Neural cell (in vitro differentiated cells): ENCODE data around the gene PRR33. TPM values are rescaled to one million over a fixed set of nuclear protein-coding genes. Genes with fewer than 3 reads are reported as not detected.
"Not testable (repeated sequence)": the region's sequence is repeated elsewhere in the genome, so short reads cannot be mapped to it uniquely, and the experiment has no call there.

Experiments used
- H2AFZ ChIP-seq: fragments of 200-600, 300-800 bp; sonication (generic), shearing (Covaris generic); 2 replicates; pipeline ENCODE4 v1.6.0; 2014; ENCODE audit warnings: low read depth, mild to moderate bottlenecking, antibody characterized with exemption, low read length, moderate library complexity
- H3F3A ChIP-seq: fragments of 200-600 bp; shearing (Covaris generic); 2 replicates; pipeline ENCODE4 v1.6.1; 2016; ENCODE audit warnings: mild to moderate bottlenecking, moderate library complexity, mixed read lengths, antibody characterized with exemption, low read length; ENCODE audit not compliant: insufficient read depth, poor library complexity, severe bottlenecking
- H3K27ac ChIP-seq: fragments of 200-600, 300-800 bp; sonication (generic), shearing (Covaris generic); 2 replicates; pipeline ENCODE4 v1.5.1; 2014; ENCODE audit warnings: mild to moderate bottlenecking, low read length, moderate library complexity
- H3K27me3 ChIP-seq: fragments of 300-800, 200-600 bp; sonication (generic), shearing (Covaris generic); 2 replicates; pipeline ENCODE4 v1.6.0; 2014; ENCODE audit warnings: mild to moderate bottlenecking, low read depth, low read length, moderate library complexity; ENCODE audit not compliant: insufficient read depth
- H3K36me3 ChIP-seq: fragments of 300-800, 200-600 bp; sonication (generic), shearing (Covaris generic); 2 replicates; pipeline ENCODE4 v1.5.1; 2014; ENCODE audit warnings: mild to moderate bottlenecking, antibody characterized with exemption, low read length, moderate library complexity; ENCODE audit not compliant: insufficient read depth
- H3K4me2 ChIP-seq: fragments of 300-800, 200-600 bp; sonication (generic), shearing (Covaris generic); 2 replicates; pipeline ENCODE4 v1.6.0; 2014; ENCODE audit warnings: mild to moderate bottlenecking, low read length
- H3K4me3 ChIP-seq: fragments of 300-800, 200-600 bp; sonication (generic), shearing (Covaris generic); 2 replicates; pipeline ENCODE4 v1.5.1; 2014; ENCODE audit warnings: mild to moderate bottlenecking, low read length, moderate library complexity
- H3K79me2 ChIP-seq: fragments of 200-600 bp; shearing (Covaris generic); replicated peaks from 2 replicates; pipeline ENCODE4 v1.6.0; 2014; ENCODE audit warnings: mild to moderate bottlenecking, low read length, moderate library complexity; ENCODE audit not compliant: insufficient read depth
- H3K9ac ChIP-seq: fragments of 300-800, 200-600 bp; sonication (generic), shearing (Covaris generic); 2 replicates; pipeline ENCODE4 v1.6.1; 2016; ENCODE audit warnings: mild to moderate bottlenecking, low read length, mixed read lengths
- H3K9me2 ChIP-seq: fragments of 200-600 bp; shearing (Covaris generic); 2 replicates; pipeline ENCODE4 v1.6.1; 2016; ENCODE audit warnings: mild to moderate bottlenecking, low read length, mixed read lengths; ENCODE audit not compliant: insufficient read depth
- H3K9me3 ChIP-seq: fragments of 200-600, 300-800 bp; sonication (generic), shearing (Covaris generic); 2 replicates; pipeline ENCODE4 v1.6.1; 2016; ENCODE audit warnings: mild to moderate bottlenecking, mixed run types, low read length, moderate library complexity, mixed read lengths
- H4K20me1 ChIP-seq: fragments of 200-600 bp; shearing (Covaris generic); 2 replicates; pipeline ENCODE4 v1.6.1; 2016; ENCODE audit warnings: mild to moderate bottlenecking, mixed run types; ENCODE audit not compliant: insufficient read depth
- EP300 ChIP-seq: fragments of 450-650 bp; conservative IDR thresholded peaks from 2 replicates; pipeline ENCODE4 v1.6.1; 2014; ENCODE audit warnings: antibody characterized with exemption, mild to moderate bottlenecking, moderate library complexity; ENCODE audit not compliant: poor library complexity, severe bottlenecking
- EZH2 ChIP-seq: fragments of 200-600, 300-800 bp; shearing (Covaris generic), sonication (generic); IDR thresholded peaks from 2 replicates; pipeline ENCODE4 v1.6.1; 2014; ENCODE audit warnings: antibody characterized with exemption, low read length, borderline replicate concordance, mild to moderate bottlenecking; ENCODE audit not compliant: insufficient read depth, poor library complexity, severe bottlenecking
- MXI1 ChIP-seq: fragments of 450-650 bp; conservative IDR thresholded peaks from 2 replicates; pipeline ENCODE4 v1.6.1; 2014; ENCODE audit warnings: antibody characterized with exemption, mild to moderate bottlenecking; ENCODE audit not compliant: poor library complexity, severe bottlenecking
- POLR2AphosphoS5 ChIP-seq: IDR thresholded peaks from 2 replicates; pipeline ENCODE4 v1.6.1; 2012
- RAD21 ChIP-seq: fragments of 450-650 bp; conservative IDR thresholded peaks from 2 replicates; pipeline ENCODE4 v1.6.1; 2014; ENCODE audit warnings: antibody characterized with exemption, mild to moderate bottlenecking, moderate library complexity
- SMC3 ChIP-seq: fragments of 450-650 bp; conservative IDR thresholded peaks from 2 replicates; pipeline ENCODE4 v1.6.1; 2014; ENCODE audit warnings: antibody characterized with exemption, mild to moderate bottlenecking, moderate library complexity; ENCODE audit not compliant: poor library complexity
- TAF1 ChIP-seq: IDR thresholded peaks from 2 replicates; pipeline ENCODE4 v1.6.1; 2012; ENCODE audit warnings: low read depth
- polyA plus RNA-seq: library from polyadenylated mRNA; depleted of rRNA; stranded (reverse); fragments of >200 nt; gene quantifications from 2 replicates; pipeline ENCODE4 v1.2.3, GENCODE V29; 2014
- TF ChIP-seq, protein P1 (sequence below): IDR thresholded peaks from 2 replicates; pipeline ENCODE4 v1.6.1; 2012; ENCODE audit warnings: borderline replicate concordance
- TF ChIP-seq, protein P2 (sequence below): fragments of 450-650 bp; IDR thresholded peaks from 2 replicates; pipeline ENCODE4 v1.5.1; 2014; ENCODE audit warnings: antibody characterized with exemption, mild to moderate bottlenecking, moderate library complexity; ENCODE audit not compliant: poor library complexity, severe bottlenecking

PRR33 gene
- polyA plus RNA-seq, 1 donor from 2014 or later, result not detected

DNA sequence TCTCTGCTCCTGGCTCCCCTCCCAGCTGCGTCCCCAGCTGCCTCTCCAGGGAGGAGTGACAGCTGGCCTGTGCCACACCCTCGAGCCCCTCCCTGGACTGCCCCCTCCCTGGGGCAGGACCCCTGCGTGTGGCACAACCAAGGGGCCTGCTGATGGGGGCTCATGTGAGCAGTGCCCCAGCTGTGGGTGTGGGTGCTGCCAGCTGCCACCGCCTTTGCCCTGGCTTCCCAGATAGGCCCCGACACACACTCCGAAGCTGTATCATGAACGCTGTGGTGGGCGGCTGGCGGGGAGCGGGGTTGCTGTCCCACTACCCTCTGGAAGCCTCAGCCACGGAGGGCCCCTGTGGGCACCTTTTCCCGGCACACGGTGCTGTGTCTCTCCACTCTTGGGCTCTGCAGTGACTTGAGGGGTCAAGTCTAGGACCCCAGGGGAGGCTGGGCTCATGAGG is 15.8 kb downstream of the PRR33 start:
- not testable (repeated sequence) for H2AFZ ChIP-seq, H3F3A ChIP-seq, H3K4me3 ChIP-seq, H3K9ac ChIP-seq, H3K4me2 ChIP-seq, H3K27me3 ChIP-seq, H3K36me3 ChIP-seq, H3K27ac ChIP-seq, H4K20me1 ChIP-seq, H3K79me2 ChIP-seq, H3K9me3 ChIP-seq, H3K9me2 ChIP-seq

DNA sequence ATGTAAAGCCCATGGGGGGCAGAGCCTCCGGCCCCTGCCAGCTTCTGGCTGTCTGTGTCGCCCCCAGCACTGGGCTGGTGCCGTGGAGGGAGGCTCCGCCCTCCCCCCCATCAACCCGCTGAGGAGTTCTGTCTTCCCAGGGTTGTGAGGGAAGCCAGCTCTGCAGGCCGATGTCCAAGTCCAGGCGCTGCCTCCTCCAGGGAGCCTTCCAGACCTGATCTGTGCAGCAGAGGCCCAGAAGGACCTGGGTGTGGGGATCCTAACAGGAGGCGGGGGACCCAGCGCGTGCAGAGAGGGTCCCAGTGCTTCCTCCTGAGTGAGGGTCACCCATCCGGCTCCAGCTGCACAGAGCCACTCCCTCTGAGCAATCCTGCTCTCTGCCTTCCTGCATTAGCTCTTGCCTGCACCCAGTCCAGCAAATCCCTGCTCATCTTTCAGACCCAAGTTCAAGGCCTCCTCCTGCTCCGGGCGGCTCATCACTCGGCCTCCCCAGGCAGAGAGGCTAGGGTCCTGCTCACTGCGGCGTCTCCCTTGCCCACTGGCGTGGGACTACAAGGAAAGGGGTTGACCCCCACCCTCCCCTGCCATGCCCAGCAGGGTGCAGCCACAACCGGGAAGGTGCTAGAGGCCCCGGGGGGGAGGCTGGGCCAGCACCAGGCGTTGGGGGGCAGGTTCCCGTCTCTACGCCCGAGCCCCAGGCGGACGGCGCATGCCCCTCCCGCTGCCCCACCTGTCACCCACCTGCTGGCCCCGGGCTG is 16.4 kb downstream of the PRR33 start:
- Histone ChIP-seq H3F3A (no peaks in the 10 kb centered on the region), H3K9ac (no peak overlapping the region), H3K27ac (no peak overlapping the region), H3K9me3 (no peaks in the 10 kb centered on the region), H3K79me2 (no peaks in the 10 kb centered on the region), H3K4me2 (no peak overlapping the region), H3K9me2 (no peaks in the 10 kb centered on the region), H2AFZ (no peak overlapping the region), H3K4me3 (no peak overlapping the region), H4K20me1 (no peaks in the 10 kb centered on the region), H3K27me3 (no peaks in the 10 kb centered on the region), H3K36me3 (no peaks in the 10 kb centered on the region)
- TF ChIP-seq, protein P1, sequence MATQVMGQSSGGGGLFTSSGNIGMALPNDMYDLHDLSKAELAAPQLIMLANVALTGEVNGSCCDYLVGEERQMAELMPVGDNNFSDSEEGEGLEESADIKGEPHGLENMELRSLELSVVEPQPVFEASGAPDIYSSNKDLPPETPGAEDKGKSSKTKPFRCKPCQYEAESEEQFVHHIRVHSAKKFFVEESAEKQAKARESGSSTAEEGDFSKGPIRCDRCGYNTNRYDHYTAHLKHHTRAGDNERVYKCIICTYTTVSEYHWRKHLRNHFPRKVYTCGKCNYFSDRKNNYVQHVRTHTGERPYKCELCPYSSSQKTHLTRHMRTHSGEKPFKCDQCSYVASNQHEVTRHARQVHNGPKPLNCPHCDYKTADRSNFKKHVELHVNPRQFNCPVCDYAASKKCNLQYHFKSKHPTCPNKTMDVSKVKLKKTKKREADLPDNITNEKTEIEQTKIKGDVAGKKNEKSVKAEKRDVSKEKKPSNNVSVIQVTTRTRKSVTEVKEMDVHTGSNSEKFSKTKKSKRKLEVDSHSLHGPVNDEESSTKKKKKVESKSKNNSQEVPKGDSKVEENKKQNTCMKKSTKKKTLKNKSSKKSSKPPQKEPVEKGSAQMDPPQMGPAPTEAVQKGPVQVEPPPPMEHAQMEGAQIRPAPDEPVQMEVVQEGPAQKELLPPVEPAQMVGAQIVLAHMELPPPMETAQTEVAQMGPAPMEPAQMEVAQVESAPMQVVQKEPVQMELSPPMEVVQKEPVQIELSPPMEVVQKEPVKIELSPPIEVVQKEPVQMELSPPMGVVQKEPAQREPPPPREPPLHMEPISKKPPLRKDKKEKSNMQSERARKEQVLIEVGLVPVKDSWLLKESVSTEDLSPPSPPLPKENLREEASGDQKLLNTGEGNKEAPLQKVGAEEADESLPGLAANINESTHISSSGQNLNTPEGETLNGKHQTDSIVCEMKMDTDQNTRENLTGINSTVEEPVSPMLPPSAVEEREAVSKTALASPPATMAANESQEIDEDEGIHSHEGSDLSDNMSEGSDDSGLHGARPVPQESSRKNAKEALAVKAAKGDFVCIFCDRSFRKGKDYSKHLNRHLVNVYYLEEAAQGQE, result no peak
- TF ChIP-seq TAF1, result no peak
- TF ChIP-seq MXI1, result no peak
- no peak for TF ChIP-seq POLR2AphosphoS5
- no peak for TF ChIP-seq EP300
- TF ChIP-seq, protein P2, sequence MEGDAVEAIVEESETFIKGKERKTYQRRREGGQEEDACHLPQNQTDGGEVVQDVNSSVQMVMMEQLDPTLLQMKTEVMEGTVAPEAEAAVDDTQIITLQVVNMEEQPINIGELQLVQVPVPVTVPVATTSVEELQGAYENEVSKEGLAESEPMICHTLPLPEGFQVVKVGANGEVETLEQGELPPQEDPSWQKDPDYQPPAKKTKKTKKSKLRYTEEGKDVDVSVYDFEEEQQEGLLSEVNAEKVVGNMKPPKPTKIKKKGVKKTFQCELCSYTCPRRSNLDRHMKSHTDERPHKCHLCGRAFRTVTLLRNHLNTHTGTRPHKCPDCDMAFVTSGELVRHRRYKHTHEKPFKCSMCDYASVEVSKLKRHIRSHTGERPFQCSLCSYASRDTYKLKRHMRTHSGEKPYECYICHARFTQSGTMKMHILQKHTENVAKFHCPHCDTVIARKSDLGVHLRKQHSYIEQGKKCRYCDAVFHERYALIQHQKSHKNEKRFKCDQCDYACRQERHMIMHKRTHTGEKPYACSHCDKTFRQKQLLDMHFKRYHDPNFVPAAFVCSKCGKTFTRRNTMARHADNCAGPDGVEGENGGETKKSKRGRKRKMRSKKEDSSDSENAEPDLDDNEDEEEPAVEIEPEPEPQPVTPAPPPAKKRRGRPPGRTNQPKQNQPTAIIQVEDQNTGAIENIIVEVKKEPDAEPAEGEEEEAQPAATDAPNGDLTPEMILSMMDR, result no peak
- TF ChIP-seq SMC3, result no peak
- no peak for TF ChIP-seq RAD21
- no peak for TF ChIP-seq EZH2

DNA sequence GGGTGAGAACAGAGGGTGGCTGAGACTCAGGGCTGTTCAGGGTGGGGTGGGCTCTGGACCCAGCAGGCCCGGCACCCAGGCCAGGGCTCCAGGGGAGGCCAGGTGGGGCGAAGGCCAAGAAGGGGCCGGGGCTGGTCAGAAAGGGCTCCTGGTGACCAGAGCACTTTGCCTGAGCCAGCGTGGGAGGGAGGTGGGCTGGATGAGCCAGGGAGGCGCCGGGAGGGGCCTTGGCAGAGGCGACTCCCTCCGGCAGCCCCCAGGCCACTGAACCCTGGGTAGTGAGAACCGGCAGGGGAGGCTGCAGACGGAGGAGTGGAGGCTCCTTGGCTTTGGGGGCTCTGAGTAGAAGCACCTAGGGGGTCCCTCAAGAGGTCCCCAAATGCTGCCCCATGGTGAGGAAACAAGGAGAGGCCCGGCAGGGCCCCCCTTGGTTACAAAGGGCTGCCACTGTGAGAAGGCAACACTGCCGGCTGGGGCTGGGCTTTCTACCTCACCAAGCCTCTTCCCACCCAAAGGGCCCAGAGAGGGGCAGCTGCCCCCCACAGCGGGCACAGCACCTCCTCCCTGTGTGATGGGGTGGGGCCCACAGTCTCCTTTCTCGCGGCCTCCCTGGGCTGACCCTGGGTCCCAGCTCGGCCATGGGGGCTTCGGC is 17.1 kb downstream of the PRR33 start:
- H3K79me2 ChIP-seq, H3K27ac ChIP-seq: not testable (repeated sequence)

DNA sequence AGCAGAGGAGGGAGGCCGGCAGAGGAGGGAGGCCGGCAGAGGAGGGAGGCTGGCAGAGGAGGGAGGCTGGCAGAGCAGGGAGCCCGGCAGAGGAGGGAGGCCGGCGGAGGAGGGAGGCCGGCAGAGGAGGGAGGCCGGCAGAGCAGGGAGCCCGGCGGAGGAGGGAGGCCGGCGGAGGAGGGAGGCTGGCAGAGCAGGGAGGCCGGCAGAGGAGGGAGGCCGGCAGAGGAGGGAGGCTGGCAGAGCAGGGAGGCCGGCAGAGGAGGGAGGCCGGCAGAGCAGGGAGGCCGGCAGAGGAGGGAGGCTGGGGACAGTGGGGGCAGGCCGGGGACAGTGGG is 17.9 kb downstream of the PRR33 start:
- not testable (repeated sequence) for H3K27ac ChIP-seq, H3K9me2 ChIP-seq, H3K9me3 ChIP-seq, H3K79me2 ChIP-seq, H3K9ac ChIP-seq, H3F3A ChIP-seq, H3K36me3 ChIP-seq, H2AFZ ChIP-seq, H3K4me3 ChIP-seq, H3K27me3 ChIP-seq, H3K4me2 ChIP-seq, H4K20me1 ChIP-seq

More for the DNA sequence above, 17.1 kb downstream of the PRR33 start:
- H3F3A ChIP-seq, H3K4me2 ChIP-seq, H3K9me3 ChIP-seq, H3K27me3 ChIP-seq, H3K36me3 ChIP-seq, H2AFZ ChIP-seq, H3K9ac ChIP-seq, H3K4me3 ChIP-seq, H3K9me2 ChIP-seq, H4K20me1 ChIP-seq: not testable (repeated sequence)
